ENCODE measurements around the gene MEPCE. TPM values are rescaled to one million over a fixed set of nuclear protein-coding genes. Genes with fewer than 3 reads are reported as not detected.
"Not testable (repeated sequence)": the region's sequence is repeated elsewhere in the genome, so short reads cannot be mapped to it uniquely, and the experiment has no call there.

Gene MEPCE, protein sequence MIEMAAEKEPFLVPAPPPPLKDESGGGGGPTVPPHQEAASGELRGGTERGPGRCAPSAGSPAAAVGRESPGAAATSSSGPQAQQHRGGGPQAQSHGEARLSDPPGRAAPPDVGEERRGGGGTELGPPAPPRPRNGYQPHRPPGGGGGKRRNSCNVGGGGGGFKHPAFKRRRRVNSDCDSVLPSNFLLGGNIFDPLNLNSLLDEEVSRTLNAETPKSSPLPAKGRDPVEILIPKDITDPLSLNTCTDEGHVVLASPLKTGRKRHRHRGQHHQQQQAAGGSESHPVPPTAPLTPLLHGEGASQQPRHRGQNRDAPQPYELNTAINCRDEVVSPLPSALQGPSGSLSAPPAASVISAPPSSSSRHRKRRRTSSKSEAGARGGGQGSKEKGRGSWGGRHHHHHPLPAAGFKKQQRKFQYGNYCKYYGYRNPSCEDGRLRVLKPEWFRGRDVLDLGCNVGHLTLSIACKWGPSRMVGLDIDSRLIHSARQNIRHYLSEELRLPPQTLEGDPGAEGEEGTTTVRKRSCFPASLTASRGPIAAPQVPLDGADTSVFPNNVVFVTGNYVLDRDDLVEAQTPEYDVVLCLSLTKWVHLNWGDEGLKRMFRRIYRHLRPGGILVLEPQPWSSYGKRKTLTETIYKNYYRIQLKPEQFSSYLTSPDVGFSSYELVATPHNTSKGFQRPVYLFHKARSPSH
- 10 to 100 TPM; 32.9 to 48.0 TPM for total RNA-seq
- polyA plus RNA-seq (2013, experiment 1 of 2) = 37.6 TPM
- polyA plus RNA-seq (2013, experiment 2 of 2) = 34.8 TPM
- long read RNA-seq, experiment 1, transcript MEPCE-201 (4 exons, 3,030 nt) = major isoform, 8 of 13 reads
- long read RNA-seq, experiment 1, partial matches to known transcripts = 2 of 13 reads
- long read RNA-seq, experiment 1, other reads (novel, unspliced or antisense) = 3 of 13 reads
- long read RNA-seq, experiment 2, transcript MEPCE-201 (4 exons, 3,030 nt) = major isoform, 29 of 31 reads
- long read RNA-seq, experiment 2, partial matches to known transcripts = 0 of 31 reads
- long read RNA-seq, experiment 2, other reads (novel, unspliced or antisense) = 2 of 31 reads
- long read RNA-seq, experiment 3, transcript MEPCE-201 (4 exons, 3,030 nt) = major isoform, 14 of 18 reads
- long read RNA-seq, experiment 3, partial matches to known transcripts = 0 of 18 reads
- long read RNA-seq, experiment 3, other reads (novel, unspliced or antisense) = 3 of 18 reads
- long read RNA-seq, experiment 4, partial matches to known transcripts = 0 of 6 reads
- long read RNA-seq, experiment 4, other reads (novel, unspliced or antisense) = 5 of 6 reads

DNA sequence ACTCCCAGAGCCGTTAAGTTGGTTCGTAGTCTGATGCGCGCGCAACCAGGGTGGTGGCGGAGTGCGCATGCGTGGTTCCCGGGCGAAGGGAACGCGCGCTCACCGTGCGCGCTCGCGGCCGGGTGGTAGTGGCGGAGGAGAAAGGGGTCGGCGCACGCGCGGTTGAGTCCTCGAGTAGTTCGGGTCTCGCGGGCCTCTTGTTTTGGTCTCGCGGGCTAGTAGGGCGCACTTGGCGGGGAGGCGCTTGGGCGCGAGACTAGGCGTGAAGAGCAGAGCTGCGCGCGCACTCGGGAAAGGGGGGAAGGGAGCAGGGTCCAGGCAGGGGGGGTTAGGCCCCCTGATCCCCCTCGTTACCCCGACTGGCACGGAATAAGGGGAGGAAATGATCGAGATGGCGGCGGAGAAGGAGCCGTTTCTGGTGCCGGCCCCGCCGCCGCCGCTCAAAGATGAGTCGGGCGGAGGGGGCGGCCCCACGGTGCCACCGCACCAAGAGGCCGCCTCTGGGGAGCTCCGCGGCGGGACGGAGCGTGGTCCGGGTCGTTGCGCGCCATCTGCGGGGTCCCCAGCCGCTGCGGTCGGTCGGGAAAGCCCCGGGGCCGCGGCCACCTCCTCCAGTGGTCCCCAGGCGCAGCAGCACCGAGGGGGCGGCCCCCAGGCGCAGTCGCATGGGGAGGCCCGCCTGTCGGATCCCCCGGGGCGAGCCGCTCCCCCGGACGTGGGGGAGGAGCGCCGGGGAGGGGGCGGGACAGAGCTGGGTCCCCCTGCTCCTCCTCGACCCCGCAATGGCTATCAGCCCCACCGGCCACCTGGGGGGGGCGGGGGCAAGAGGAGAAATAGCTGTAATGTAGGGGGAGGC is at the start of gene MEPCE:
Gene MEPCE (plus strand): TSS at position 195 of the 856 bp plus-strand sequence. CDS start 188 bp downstream, at position 383.
- Mint-ChIP-seq H3K9me3 (peaks cover 7% of the 10 kb centered on the region), H3K36me3 (ENCODE audit: low read depth) (peaks cover 36% of the 10 kb centered on the region), H3K27me3 (ENCODE audit: insufficient read depth) (peaks cover 16% of the 10 kb centered on the region), H3K4me1 (peaks cover 38% of the 10 kb centered on the region), H3K4me3 (peak within 1 kb of the TSS; percentile 89), H3K27ac (peak within 1 kb of the TSS; percentile 100)
- peaks cover 41% of the 10 kb centered on the region for H3K36me3 ChIP-seq (ENCODE audit: control insufficient read depth, insufficient read depth, low read length)
- peak within 1 kb of the TSS; percentile 94 for H3K9ac ChIP-seq (ENCODE audit: extremely low read depth, low read length, poor library complexity, severe bottlenecking)
- H3K4me1 ChIP-seq (ENCODE audit: control insufficient read depth, insufficient read depth, low read length) = peaks cover 24% of the 10 kb centered on the region
- WGBS, 2 experiments (ENCODE audit: insufficient coverage in 1 of 2, insufficient read length in 1 of 2) = 0% methylated on average over 47 to 93 of the region's 95 CpGs
- DNase-seq = peak; percentile 97
- no peaks in the 10 kb centered on the region for H3K27me3 ChIP-seq (ENCODE audit: control insufficient read depth, insufficient read depth, low read length, poor library complexity, severe bottlenecking)
- H3K9me3 ChIP-seq (ENCODE audit: control insufficient read depth, low read length) = no peaks in the 10 kb centered on the region
- TF ChIP-seq, protein P1, sequence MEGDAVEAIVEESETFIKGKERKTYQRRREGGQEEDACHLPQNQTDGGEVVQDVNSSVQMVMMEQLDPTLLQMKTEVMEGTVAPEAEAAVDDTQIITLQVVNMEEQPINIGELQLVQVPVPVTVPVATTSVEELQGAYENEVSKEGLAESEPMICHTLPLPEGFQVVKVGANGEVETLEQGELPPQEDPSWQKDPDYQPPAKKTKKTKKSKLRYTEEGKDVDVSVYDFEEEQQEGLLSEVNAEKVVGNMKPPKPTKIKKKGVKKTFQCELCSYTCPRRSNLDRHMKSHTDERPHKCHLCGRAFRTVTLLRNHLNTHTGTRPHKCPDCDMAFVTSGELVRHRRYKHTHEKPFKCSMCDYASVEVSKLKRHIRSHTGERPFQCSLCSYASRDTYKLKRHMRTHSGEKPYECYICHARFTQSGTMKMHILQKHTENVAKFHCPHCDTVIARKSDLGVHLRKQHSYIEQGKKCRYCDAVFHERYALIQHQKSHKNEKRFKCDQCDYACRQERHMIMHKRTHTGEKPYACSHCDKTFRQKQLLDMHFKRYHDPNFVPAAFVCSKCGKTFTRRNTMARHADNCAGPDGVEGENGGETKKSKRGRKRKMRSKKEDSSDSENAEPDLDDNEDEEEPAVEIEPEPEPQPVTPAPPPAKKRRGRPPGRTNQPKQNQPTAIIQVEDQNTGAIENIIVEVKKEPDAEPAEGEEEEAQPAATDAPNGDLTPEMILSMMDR (conservative IDR thresholded peaks at IDR 0.05) = no peak
- peak within 1 kb of the TSS; percentile 97 for H3K4me3 ChIP-seq (ENCODE audit: low read length)
- peak within 1 kb of the TSS; percentile 100 for H3K27ac ChIP-seq (ENCODE audit: low read depth, low read length)

DNA sequence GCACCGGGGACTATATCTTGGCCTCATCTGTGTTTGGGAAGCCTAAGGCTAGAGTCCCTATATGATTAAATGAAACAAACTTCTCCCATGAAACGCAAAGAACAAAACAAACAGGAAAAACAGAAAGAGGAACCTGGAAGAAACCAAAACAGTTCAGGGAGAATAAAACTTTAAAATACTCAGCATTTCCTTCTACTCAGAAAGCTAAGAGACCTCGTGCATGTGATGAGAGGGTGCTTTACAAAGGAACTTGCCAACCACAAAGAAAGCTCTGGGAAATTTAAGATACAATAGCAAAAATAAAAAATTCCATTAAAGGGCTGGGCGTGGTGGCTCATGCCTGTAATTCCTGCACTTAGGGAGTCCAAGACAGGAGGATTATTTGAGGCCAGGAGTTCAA is 49.4 kb upstream of the MEPCE start:
- no peaks in the 10 kb centered on the region for H3K9me3 Mint-ChIP-seq
- no peaks in the 10 kb centered on the region for H3K36me3 ChIP-seq (ENCODE audit: control insufficient read depth, insufficient read depth, low read length)
- no peaks in the 10 kb centered on the region for H3K4me1 ChIP-seq (ENCODE audit: control insufficient read depth, insufficient read depth, low read length)
- H3K4me3 Mint-ChIP-seq = no peak overlapping the region
- 96% methylated on average over 4 of the region's 4 CpGs; no CpG with 5 or more reads in 1 of the 2 experiments for WGBS, 2 experiments (ENCODE audit: insufficient coverage in 1 of 2, insufficient read length in 1 of 2)
- H3K4me1 Mint-ChIP-seq = no peaks in the 10 kb centered on the region
- no peaks in the 10 kb centered on the region for H3K9me3 ChIP-seq (ENCODE audit: control insufficient read depth, low read length)
- TF ChIP-seq, protein P1 (conservative IDR thresholded peaks at IDR 0.05) = no peak
- no peaks in the 10 kb centered on the region for H3K36me3 Mint-ChIP-seq (ENCODE audit: low read depth)
- H3K9ac ChIP-seq (ENCODE audit: extremely low read depth, low read length, poor library complexity, severe bottlenecking) = no peak overlapping the region
- H3K27ac ChIP-seq (ENCODE audit: low read depth, low read length) = no peak overlapping the region
- no peak overlapping the region for H3K27ac Mint-ChIP-seq
- no peaks in the 10 kb centered on the region for H3K27me3 ChIP-seq (ENCODE audit: control insufficient read depth, insufficient read depth, low read length, poor library complexity, severe bottlenecking)
- H3K27me3 Mint-ChIP-seq (ENCODE audit: insufficient read depth) = peaks cover 20% of the 10 kb centered on the region
- DNase-seq = no peak
- H3K4me3 ChIP-seq (ENCODE audit: low read length) = no peak overlapping the region

DNA sequence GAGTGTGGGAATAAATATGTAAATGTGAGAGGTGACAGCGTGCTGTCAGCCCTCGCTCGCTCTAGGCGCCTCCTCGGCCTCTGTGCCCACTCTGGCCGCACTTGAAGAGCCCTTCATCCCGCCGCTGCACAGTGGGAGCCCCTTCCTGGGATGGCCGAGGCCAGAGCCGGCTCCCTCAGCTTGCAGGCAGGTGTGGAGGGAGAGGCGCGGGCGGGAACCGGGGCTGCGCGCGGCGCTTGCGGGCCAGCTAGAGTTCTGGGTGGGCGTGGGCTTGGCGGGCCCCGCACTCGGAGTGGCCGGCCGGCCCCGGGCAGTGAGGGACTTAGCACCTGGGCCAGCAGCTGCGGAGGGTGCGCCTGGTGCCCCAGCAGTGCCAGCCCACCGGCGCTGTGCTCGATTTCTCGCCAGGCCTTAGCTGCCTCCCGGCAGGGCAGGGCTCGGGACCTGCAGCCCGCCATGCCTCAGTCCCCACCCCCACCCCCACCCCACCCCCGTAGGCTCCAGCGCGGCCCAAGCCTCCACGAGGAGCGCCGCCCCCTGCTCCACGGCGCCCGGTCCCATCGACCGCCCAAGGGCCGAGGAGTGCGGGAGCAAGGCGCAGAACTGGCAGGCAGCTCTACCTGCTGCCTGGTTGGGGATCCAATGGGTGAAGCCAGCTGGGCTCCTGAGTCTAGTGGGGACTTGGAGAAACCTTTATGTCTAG is 47.9 kb upstream of the MEPCE start:
- H3K4me1 ChIP-seq (ENCODE audit: control insufficient read depth, insufficient read depth, low read length); H3K4me3 Mint-ChIP-seq; H3K9me3 ChIP-seq (ENCODE audit: control insufficient read depth, low read length); H3K9ac ChIP-seq (ENCODE audit: extremely low read depth, low read length, poor library complexity, severe bottlenecking); H3K9me3 Mint-ChIP-seq; H3K4me1 Mint-ChIP-seq; H3K4me3 ChIP-seq (ENCODE audit: low read length); H3K36me3 Mint-ChIP-seq (ENCODE audit: low read depth); H3K27me3 ChIP-seq (ENCODE audit: control insufficient read depth, insufficient read depth, low read length, poor library complexity, severe bottlenecking); H3K36me3 ChIP-seq (ENCODE audit: control insufficient read depth, insufficient read depth, low read length); H3K27ac ChIP-seq (ENCODE audit: low read depth, low read length); H3K27ac Mint-ChIP-seq: not testable (repeated sequence)
- WGBS, 2 experiments (ENCODE audit: insufficient coverage in 1 of 2, insufficient read length in 1 of 2) = 94 to 100% methylated on average over 2 to 48 of the region's 49 CpGs
- peaks cover 20% of the 10 kb centered on the region for H3K27me3 Mint-ChIP-seq (ENCODE audit: insufficient read depth)
- peak; percentile 67 for DNase-seq

DNA sequence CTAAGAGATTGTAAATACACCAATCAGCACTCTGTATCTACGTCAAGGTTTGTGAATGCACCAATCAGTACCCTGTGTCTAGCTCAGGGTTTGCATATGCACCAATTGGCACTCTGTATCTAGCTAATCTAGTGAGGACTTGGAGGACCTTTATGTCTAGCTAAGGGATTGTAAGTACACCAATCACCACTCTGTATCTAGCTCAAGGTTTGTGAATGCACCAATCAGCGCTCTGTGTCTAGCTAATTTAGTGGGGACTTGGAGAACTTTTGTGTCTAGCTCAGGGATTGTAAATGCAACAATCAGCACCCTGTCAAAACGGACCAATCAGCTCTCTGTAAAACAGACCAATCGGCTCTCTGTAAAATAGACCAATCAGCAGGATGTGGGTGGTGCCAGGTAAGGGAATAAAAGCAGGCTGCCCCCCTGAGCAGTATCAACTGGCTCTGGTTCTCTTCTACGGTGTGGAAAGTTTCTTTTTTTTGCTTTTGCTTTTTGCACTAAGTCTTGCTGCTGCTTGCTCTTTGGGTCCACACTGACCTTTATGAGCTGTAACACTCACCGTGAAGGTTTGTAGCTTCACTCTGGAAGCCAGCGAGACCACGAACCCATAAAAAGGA is 47.3 kb upstream of the MEPCE start:
- H3K27me3 ChIP-seq (ENCODE audit: control insufficient read depth, insufficient read depth, low read length, poor library complexity, severe bottlenecking); H3K9me3 ChIP-seq (ENCODE audit: control insufficient read depth, low read length); H3K4me1 ChIP-seq (ENCODE audit: control insufficient read depth, insufficient read depth, low read length); H3K9ac ChIP-seq (ENCODE audit: extremely low read depth, low read length, poor library complexity, severe bottlenecking); H3K9me3 Mint-ChIP-seq; H3K27ac Mint-ChIP-seq; H3K27ac ChIP-seq (ENCODE audit: low read depth, low read length); H3K4me3 ChIP-seq (ENCODE audit: low read length); H3K4me1 Mint-ChIP-seq; DNase-seq; H3K4me3 Mint-ChIP-seq; H3K36me3 ChIP-seq (ENCODE audit: control insufficient read depth, insufficient read depth, low read length); H3K36me3 Mint-ChIP-seq (ENCODE audit: low read depth): not testable (repeated sequence)
- H3K27me3 Mint-ChIP-seq (ENCODE audit: insufficient read depth) = peaks cover 20% of the 10 kb centered on the region
- WGBS, 2 experiments (ENCODE audit: insufficient coverage in 1 of 2, insufficient read length in 1 of 2) = 92 to 94% methylated on average over 5 to 8 of the region's 8 CpGs

Measured in endodermal cell (in vitro differentiated cells).